Fibroblast of skin of back (primary cell): Measurements from ENCODE around the gene IGHMBP2.
A peak's percentile ranks its signal among the peaks of the same experiment; 100 is the strongest.

Experiments
- DNase-seq: peaks from one replicate; pipeline ENCODE4 v3.0.0-alpha.2; 2013

IGHMBP2 gene

GRCh38 chr11:68940651-68941323 is 37.1 kb downstream of the IGHMBP2 start:
- DNase-seq, result no peak

DNA sequence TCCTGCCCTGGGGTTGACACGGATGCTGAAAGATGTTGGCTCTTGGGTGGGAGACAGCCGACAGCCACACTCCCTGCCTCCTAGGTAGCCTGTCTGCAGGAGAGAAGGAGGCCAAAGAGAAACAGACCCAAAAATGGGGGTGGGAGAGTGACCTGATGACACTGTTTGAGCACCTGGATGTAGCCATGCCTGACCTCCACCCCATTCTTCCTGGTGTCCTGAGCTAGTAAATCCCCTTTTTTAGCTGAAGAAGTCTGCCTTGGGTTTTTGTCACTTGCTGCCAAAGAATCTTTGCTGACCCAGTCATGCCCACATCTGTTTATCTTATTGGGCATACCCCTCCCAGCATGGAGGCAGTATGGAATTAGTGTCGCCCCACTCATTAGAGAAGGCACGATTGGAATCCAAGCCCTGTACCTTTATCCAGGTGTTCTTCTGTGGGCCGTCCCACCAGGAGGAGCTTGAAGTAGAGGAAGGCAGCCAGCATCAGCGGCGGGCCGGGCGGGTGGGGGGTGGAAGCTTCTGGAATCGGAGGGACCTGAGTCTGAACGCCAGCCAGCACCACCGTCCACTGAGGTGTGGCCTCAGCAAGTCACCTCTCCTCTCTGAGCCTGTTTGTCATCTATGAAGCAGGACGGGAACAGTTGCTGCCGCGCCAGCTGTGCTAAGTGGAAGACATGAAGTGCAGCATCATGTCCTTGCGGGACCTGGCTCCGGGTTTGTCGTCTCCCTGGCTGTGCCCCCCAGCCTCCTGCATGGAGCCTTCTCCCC is 37.8 kb downstream of the IGHMBP2 start:
- no peak for DNase-seq

- no peak for DNase-seq
Measured at GRCh38 chr11:68942095-68942620, 38.5 kb downstream of the IGHMBP2 start.

GRCh38 chr11:68942751-68943271 is 39.1 kb downstream of the IGHMBP2 start:
- peak; percentile 28 for DNase-seq

GRCh38 chr11:68946416-68947090 is 42.9 kb downstream of the IGHMBP2 start:
- DNase-seq, result peak; percentile 71

GRCh38 chr11:68947151-68947550 is 43.5 kb downstream of the IGHMBP2 start:
- no peak for DNase-seq

- DNase-seq, result no peak
Measured at GRCh38 chr11:68948496-68948895, 44.8 kb downstream of the IGHMBP2 start.

- DNase-seq, result no peak
Measured at GRCh38 chr11:68948935-68949334, 45.2 kb downstream of the IGHMBP2 start.

DNA sequence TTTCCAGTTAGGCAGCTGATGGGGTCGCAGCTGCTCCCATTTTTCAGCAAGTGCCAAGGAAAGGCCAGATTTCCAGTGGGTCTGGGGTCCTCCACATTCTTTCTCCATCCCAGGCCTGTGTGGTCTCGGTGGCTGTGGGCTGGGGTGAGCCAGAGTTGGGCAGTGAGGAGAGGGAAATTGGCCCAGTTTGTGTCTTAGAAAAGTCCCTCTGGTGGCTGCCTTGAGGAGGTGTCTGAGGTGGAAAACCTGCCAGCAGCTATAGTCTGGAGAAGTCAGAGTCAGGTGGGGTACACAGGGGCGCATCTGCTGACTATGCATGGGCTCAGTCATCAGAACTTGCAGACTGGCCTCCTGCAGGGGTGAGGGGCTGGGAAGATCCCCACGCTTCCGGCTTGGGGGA is 46.6 kb downstream of the IGHMBP2 start:
- DNase-seq, result peak; percentile 25

GRCh38 chr11:68950762-68951161 is 47.1 kb downstream of the IGHMBP2 start:
- no peak for DNase-seq

DNA sequence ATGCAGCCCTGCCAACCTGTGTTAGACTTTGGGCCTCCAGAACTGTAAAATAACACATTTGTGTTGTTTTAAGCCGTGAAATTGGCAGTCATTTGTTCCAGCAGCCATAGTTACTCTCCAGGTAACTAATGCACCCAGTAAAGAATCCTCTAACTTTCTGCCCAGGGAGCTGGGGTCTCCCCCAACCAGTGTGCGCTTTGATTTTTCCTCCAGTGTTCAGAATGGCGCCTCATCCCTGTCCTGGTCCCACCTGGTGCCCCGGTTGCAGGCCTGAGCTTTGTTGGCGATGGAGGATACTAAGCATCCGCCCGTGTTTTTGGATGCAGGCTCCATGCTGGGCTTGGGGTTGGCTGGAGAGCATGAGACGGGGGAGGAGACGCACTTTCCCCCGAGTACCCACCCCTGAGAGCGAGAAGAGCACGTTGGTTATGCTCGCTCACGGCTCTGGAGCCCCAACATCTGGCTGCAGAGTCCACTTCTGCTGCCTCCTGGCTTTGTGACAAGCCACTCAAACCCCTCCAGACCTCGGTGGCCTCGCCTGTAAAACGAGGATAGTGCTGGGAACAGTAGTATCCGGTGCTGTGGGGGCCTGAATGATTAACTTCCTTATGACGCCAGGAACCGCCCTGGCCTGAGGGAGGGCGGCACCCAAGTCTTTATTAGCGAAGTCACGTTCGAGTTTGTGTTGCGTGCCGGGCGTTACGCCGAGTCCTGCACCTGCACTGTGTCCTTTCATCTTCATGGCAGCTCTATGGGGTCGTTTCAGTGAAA is 51.3 kb downstream of the IGHMBP2 start:
- peak; percentile 16 for DNase-seq

- no peak for DNase-seq
Measured at GRCh38 chr11:68955607-68955958, 51.9 kb downstream of the IGHMBP2 start.

DNA sequence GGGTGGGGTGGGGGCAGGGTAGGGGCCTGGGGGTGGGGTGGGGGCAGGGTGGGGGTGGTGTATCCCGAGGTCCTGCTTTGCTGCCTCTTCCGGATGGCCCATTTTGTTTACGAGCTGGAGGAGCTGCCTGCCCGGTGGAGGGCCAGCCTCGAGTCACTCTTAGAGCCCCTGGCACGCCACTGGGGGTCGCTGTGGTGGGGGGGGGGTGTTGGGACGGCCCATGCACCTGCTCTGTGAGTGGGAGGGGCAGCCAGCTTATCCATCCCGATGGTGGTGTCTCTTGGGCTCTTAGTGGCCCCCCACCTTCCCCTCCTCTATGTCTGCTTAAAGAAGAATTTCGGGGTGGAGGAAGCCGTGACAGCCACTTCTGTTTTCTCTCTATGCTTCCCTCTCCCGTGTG is 52.5 kb downstream of the IGHMBP2 start:
- no peak for DNase-seq

- DNase-seq, result no peak
Measured at GRCh38 chr11:68956547-68957254, 53.0 kb downstream of the IGHMBP2 start.

DNA sequence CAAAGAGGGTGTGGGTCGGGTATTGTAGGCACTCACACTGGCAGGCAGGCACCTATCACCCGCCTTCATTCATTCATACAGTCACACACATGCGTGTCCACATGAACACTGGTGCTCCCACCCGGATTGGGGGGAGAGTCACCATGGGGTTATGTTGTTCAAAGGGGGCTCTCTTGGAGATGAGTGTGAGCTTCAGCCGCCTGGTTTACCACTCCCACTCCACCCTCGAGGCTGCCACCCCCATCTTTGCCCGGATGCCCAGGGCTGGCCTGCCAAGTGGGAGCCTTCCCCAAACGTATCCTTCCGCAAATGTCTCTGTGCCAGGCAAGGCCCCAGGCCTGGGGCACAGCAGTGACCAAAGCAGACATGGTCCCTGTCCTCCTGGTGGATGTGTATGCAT is 54.5 kb downstream of the IGHMBP2 start:
- DNase-seq, result no peak

DNA sequence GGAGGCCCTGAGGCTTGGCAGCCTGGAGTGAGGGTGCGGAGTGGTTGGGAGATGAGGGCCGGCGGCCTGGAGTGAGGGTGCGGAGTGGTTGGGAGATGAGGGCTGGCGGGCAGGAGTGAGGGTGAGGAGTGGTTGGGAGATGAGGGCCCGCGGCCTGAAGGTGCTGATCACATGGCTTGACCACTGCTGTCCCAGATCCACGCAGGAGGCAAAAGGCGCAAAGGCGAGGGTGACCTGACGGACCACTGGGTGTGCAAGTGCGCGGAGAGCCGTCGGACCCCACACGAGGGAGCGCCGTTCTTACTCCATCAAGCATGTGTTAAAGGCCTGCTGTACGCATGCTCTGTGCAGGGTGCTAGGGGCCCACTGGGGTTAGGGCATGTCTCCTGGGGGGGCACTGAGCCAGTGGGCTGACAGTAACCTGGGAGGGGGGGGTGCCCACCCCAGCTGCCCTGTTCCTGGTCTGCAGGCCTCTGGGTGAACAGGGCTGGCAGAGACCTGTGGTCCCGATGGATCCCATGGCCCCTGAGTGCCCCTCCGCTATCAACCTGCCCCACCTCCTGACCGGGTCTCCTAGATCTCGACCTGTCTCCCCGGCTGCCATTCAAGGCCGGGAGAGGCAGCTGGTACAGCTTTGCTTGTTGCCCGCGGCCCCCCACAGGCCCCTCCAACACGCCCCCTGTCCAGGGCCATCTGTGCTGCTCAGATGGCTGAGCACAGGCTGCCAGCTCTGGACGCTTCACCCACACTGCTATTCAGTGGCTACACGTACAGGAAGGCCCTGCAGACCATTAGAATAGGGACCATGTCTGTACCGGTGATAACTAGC is 56.0 kb downstream of the IGHMBP2 start:
- no peak for DNase-seq

GRCh38 chr11:68960294-68961071 is 56.8 kb downstream of the IGHMBP2 start:
- no peak for DNase-seq

GRCh38 chr11:68961245-68961644 is 57.6 kb downstream of the IGHMBP2 start:
- no peak for DNase-seq

DNA sequence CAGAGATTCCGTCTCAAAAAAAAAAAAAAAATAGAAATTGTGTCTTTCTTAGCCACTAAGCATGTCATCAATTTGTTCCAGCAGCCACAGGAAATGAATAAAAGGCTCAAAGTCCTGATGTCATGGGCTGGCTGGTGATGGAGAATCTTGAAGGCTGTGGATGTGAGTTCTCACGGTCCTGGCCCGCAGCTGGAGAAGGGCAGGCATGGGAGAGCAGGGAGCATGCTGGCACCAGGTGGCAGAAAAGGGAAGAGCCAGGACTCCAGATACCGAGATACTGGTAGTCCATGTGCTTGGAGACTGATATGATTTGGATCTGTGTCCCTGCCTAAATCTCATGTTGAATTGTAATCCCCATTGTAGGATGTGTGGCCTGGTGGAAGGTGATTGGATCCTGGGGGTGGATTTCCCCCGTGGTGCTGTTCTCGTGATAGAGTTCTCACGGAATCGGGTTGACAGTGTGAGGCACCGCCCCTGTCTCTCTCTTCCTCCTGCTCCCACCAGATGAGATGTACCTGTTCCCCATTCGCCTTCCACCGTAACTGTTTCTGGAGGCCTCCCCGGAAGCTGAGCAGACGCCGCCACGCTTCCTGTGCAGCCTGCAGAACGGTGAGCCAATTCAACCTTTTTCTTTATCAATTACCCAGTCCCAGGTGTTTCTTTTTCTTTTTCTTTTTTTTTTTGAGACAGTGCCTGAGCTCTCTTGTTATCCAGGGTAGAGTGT is 59.0 kb downstream of the IGHMBP2 start:
- DNase-seq, result peak; percentile 30
